GF-D8 (cell line): ENCODE measurements around the gene INSR.
"Not testable (repeated sequence)": the region's sequence is repeated elsewhere in the genome, so short reads cannot be mapped to it uniquely, and the experiment has no call there.

Experiments used
- DNase-seq: peaks from one replicate; lab custom pipeline; 2025; lab: John Stamatoyannopoulos, UW

INSR gene

GRCh38 chr19:7098701-7099596 lies 195.3 kb downstream of the INSR start:
- peak; percentile 59 for DNase-seq

GRCh38 chr19:7098096-7098495 lies 196.1 kb downstream of the INSR start:
- no peak for DNase-seq

- DNase-seq: no peak
These were observed 205.2 kb downstream of the INSR start for GRCh38 chr19:7088999-7089398.

GRCh38 chr19:7083076-7083956 lies 210.9 kb downstream of the INSR start:
- no peak for DNase-seq

GRCh38 chr19:7078008-7078407 lies 216.2 kb downstream of the INSR start:
- no peak for DNase-seq

GRCh38 chr19:7076151-7076550 lies 218.1 kb downstream of the INSR start:
- no peak for DNase-seq

- no peak for DNase-seq
These were observed 219.4 kb downstream of the INSR start for GRCh38 chr19:7074705-7075282.

GRCh38 chr19:7072541-7072940 lies 221.7 kb downstream of the INSR start:
- DNase-seq: no peak

GRCh38 chr19:7069904-7070226 lies 224.3 kb downstream of the INSR start:
- no peak for DNase-seq

GRCh38 chr19:7069042-7069903 lies 224.9 kb downstream of the INSR start, which contains the start of gene ZNF557:
Gene ZNF557 (plus strand): TSS chr19:7069703. CDS start chr19:7075075, 5,372 bp downstream.
- peak; percentile 88 for DNase-seq

- no peak for DNase-seq
These were observed 225.6 kb downstream of the INSR start for GRCh38 chr19:7068599-7068998.

- no peak for DNase-seq
These were observed 226.5 kb downstream of the INSR start for GRCh38 chr19:7067716-7068115.

GRCh38 chr19:7067122-7067521 lies 227.1 kb downstream of the INSR start:
- not testable (repeated sequence) for DNase-seq

- no peak for DNase-seq
These were observed 230.3 kb downstream of the INSR start for GRCh38 chr19:7063764-7064418.

GRCh38 chr19:7063339-7063738 lies 230.9 kb downstream of the INSR start:
- DNase-seq: no peak
